ENCODE results near the gene CLN6. TPM values are rescaled to one million over a fixed set of nuclear protein-coding genes. Genes with fewer than 3 reads are reported as not detected.

CLN6 gene
- 10 to 100 TPM; 38.0 to 55.1 TPM for total RNA-seq

GRCh38 chr15:68229386-68230156, at the start of gene CLN6:
Gene CLN6, minus strand, starts transcription at chr15:68229728. Its CDS starts 144 bp downstream, at chr15:68229584.
- ATAC-seq: peak; percentile 87 to 91

DNA sequence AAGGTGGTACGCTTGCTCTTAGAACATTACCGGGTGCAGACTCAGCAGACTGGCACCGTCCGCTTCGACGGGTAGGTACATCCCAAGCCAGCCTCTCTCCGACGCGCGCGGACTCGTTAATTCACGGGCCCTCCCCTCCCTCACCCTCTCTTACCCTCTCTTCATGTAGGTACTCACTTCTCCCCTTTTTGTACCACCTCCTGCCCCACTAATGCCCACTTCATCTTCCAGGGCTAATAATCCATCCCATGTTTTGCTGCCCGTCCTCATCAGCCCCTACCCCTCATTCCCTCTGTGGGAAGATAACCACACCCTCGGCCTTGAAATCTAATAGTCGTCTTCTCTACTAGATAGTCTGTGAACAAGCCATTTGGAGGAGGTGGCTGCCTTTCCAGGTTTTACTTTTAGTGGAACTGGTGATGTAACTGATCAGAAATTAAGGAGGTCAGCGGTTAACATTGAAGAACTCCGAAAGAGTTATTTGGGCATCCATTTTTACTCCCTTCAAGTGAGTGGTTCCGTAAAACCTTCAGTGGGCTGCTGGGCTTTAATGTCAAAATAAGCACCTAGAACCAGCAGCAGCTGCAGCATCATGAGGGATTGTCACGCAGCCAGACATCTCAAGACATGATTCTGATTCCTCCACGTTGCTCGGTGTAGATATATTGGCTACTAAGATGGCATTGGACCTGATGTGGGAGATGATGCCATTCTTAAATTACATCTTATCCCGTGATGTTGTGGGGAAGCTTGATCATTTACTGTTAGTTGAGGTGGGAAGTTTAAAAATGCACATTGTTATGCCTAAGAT, 49.3 kb upstream of the CLN6 start:
- DNase-seq (ENCODE audit: low spot score in 2 of 2): no peak
- peaks cover 26 to 27% of the 10 kb centered on the region in 2 donors for H3K36me3 Mint-ChIP-seq
- ATAC-seq: peak in 1 of 2 donors; percentile 44
- peak overlapping the region; percentile 96 to 97 for H3K27ac Mint-ChIP-seq
- no peaks in the 10 kb centered on the region for H3K9me3 Mint-ChIP-seq

More at GRCh38 chr15:68229386-68230156, at the start of gene CLN6:
- peak; percentile 78 to 81 for DNase-seq (ENCODE audit: low spot score in 2 of 2)
- Mint-ChIP-seq H3K36me3 (peaks cover 9 to 14% of the 10 kb centered on the region in 2 donors), H3K9me3 (no peaks in the 10 kb centered on the region), H3K27ac (peak within 1 kb of the TSS; percentile 87 to 98)

DNA sequence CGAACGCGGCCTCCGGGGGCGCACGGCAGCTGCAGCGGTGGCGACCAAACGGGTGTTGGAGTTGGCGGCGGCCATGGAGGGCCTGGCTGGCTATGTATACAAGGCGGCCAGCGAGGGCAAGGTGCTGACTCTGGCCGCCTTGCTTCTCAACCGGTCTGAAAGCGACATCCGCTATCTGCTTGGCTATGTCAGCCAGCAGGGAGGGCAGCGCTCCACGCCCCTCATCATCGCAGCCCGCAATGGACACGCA, 48.7 kb upstream of the CLN6 start:
- DNase-seq (ENCODE audit: low spot score in 2 of 2) (peak in 1 of 2 donors; percentile 75), ATAC-seq (no peak)
- Mint-ChIP-seq H3K36me3 (peaks cover 26 to 27% of the 10 kb centered on the region in 2 donors), H3K9me3 (no peaks in the 10 kb centered on the region), H3K27ac (peak overlapping the region; percentile 96 to 97)

DNA sequence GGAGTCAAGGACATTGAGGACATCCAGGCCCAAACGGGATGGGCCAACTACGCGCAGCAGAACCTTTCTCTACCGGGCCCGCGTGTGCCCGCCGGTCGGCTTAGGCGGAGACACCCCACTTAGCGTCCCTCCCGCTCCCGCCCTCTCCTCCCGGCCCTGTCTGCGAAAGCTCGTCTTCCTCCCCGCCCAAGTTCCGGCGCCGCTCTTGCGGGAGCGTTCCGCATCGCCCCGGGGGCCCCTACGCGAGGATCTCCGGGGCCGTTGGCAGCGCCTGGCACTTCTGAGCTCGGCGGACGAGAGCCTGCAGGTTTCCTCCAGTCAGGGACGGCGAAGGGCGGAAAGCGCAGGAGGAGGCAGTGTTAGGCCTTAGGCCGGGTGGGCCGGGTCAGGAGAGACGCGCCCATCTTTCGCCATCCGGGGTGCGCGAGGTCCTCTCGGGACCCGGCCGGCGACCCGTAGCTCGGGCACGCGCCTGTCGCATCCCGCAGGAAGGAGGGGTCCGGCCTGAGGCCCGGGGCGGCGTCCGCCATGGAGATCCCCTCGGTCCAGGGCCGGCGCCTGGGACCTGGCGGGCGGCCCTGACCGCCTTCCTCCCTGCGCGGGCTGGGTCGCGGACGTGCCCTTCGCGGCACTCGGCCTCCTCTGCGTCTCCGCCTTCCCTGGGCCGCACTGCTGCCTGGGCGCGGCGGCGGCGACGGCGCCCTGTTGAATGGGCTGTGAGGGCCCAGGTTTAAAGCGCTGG, 48.2 kb upstream of the CLN6 start, which contains the start of gene FEM1B:
Gene FEM1B, plus strand, starts transcription at position 143 of the 742 bp plus-strand sequence. CDS start 673 bp downstream, outside the sequence.
- H3K27ac Mint-ChIP-seq: peak within 1 kb of the TSS; percentile 96 to 100
- ATAC-seq: peak; percentile 74 to 85
- no peaks in the 10 kb centered on the region for H3K9me3 Mint-ChIP-seq
- H3K36me3 Mint-ChIP-seq: peaks cover 26 to 27% of the 10 kb centered on the region in 2 donors
- peak; percentile 82 to 85 for DNase-seq (ENCODE audit: low spot score in 2 of 2)

- Mint-ChIP-seq H3K9me3 (no peaks in the 10 kb centered on the region), H3K27ac (peak overlapping the region; percentile 96 to 100), H3K36me3 (peaks cover 26 to 27% of the 10 kb centered on the region in 2 donors)
- peak; percentile 2 to 31 for ATAC-seq
- peak in 1 of 2 donors; percentile 57 for DNase-seq (ENCODE audit: low spot score in 2 of 2)
These were observed 47.6 kb upstream of the CLN6 start for GRCh38 chr15:68277131-68277602.

GRCh38 chr15:68276668-68277067, 47.1 kb upstream of the CLN6 start:
- Mint-ChIP-seq H3K9me3 (no peaks in the 10 kb centered on the region), H3K27ac (peak overlapping the region; percentile 96 to 100), H3K36me3 (peaks cover 26 to 27% of the 10 kb centered on the region in 2 donors)
- DNase-seq (ENCODE audit: low spot score in 2 of 2) (no peak), ATAC-seq (no peak)

GRCh38 chr15:68275165-68275746, 45.7 kb upstream of the CLN6 start:
- ATAC-seq (no peak), DNase-seq (ENCODE audit: low spot score in 2 of 2) (no peak)
- Mint-ChIP-seq H3K9me3 (no peaks in the 10 kb centered on the region), H3K36me3 (peaks cover 24% of the 10 kb centered on the region in 2 donors), H3K27ac (peak overlapping the region in 1 of 2 donors; percentile 39)

- Mint-ChIP-seq H3K9me3 (no peaks in the 10 kb centered on the region), H3K27ac (no peak overlapping the region), H3K36me3 (peaks cover 16 to 17% of the 10 kb centered on the region in 2 donors)
- DNase-seq (ENCODE audit: low spot score in 2 of 2) (no peak), ATAC-seq (no peak)
These were observed 44.8 kb upstream of the CLN6 start for GRCh38 chr15:68274201-68274848.

DNA sequence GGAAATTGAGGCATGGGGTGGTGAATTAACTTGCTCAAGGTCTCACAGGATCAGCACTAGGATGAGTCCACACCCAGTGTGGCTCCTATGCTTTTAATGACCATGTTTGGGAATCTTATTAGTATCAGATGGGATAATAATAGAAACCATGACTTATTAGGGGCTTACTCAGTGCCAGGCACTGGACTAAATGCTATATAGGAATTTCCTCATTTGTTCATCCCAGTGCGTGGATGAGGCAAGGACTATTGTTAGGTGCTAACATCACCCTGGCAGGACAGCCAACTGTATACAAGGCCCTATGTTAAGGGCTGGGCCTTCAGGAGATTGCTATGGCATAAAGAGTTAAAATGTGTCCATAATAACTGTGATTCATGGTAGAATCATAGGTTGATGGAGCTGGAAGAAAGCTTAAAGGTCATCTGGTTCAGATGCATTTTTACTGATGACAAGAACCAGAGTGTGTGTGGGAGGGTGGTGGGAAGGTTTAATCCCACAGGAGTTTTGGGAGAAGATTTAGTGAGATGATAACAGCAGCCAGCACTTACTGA, 43.3 kb upstream of the CLN6 start:
- DNase-seq (ENCODE audit: low spot score in 2 of 2): no peak
- Mint-ChIP-seq H3K9me3 (no peaks in the 10 kb centered on the region), H3K27ac (no peak overlapping the region), H3K36me3 (peaks cover 7 to 9% of the 10 kb centered on the region in 2 donors)
- ATAC-seq: no peak

DNA sequence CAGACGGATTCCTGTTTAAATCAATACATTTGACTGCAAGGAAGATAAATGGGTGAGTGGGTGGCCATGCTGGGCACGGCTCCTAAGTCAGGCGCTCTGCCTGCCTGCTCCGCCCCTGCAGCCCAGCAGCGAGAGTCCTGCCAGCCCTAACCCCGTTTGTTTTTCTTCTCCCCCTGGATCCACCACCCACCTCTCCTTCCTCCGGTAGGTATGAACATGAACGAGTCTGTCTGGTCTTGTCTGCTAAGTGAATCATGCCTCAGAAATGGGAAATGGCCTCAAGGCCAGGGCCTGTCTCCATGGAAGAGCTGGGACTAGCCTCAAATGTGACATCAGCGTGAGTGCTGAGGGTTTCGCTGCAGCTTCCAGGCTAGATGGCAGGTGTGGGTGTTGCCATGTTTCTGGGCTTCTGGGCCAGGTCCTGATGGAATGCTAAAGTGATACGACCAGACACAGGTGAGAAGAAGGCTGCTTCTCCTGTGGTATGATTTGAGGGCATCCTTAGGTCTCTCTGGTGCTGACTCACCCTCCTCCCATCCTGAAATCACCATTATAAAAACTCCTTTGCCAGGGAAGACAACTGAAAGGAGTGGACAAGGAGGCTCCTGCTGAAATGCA, 42.4 kb upstream of the CLN6 start:
- peaks cover 2 to 4% of the 10 kb centered on the region in 2 donors for H3K36me3 Mint-ChIP-seq

DNA sequence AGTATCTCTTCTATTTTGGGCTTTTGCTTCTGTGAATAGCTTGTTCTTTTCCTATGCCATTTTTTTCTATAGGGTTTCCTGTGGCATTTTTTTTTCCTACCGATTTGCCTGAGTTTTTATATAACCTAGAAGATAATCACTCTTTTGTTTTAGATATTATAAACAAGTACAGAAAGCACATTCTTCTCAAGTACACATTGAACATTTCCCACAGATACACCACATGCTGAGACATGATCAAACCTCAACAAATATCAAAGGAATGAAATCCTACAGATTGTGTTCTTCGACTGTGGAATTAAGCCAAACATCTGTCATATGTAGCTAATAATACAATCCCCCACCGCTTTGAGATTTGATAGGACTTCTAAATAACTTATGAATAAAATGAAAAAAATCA, 38.9 kb upstream of the CLN6 start:
- ATAC-seq: no peak
- H3K9me3 Mint-ChIP-seq: no peaks in the 10 kb centered on the region
- H3K36me3 Mint-ChIP-seq: no peaks in the 10 kb centered on the region
- no peak for DNase-seq (ENCODE audit: low spot score in 2 of 2)
- H3K27ac Mint-ChIP-seq: no peak overlapping the region

More for the DNA sequence above, 42.4 kb upstream of the CLN6 start:
- DNase-seq (ENCODE audit: low spot score in 2 of 2) (no peak), ATAC-seq (no peak)
- Mint-ChIP-seq H3K9me3 (no peaks in the 10 kb centered on the region), H3K27ac (no peak overlapping the region)

DNA sequence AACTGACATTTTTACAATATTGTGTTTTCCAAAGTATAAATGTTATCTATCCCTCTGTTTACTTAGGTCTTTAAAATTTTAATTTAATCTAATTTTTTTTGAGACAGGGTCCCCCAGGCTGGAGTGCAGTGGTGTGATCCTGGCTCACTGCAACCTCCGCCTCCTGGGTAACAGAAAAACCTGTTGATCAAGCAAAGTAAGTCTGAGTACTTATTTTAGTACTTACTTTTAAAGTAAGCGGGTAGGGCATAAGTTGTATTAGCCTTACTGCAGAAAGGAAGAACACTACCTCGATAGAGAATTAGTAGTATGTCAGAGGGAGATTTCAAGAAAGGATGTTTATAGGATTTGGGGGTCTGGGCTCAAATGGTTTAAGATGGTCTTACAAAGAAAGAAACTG, 36.1 kb upstream of the CLN6 start:
- Mint-ChIP-seq H3K27ac (no peak overlapping the region), H3K9me3 (no peaks in the 10 kb centered on the region), H3K36me3 (no peaks in the 10 kb centered on the region)
- ATAC-seq (no peak), DNase-seq (ENCODE audit: low spot score in 2 of 2) (no peak)

DNA sequence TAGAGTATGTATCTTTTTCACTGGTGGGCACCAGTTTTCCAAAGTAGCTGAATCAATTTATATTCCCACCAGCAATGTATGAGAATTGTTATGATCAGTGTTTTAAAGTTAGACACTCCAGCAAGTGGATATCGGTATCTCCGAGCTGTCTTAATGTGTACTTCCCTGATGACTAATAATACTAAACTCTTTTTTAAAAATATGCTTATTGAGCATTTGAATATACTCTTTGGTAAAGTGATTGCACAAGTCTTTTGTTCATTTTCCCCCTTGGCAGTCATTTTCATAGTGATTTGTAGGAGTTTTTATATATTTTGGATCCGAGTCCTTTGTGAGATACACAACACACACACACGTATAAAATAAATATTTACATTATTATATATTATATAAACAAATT, 35.6 kb upstream of the CLN6 start:
- Mint-ChIP-seq H3K36me3 (no peaks in the 10 kb centered on the region), H3K27ac (no peak overlapping the region), H3K9me3 (no peaks in the 10 kb centered on the region)
- ATAC-seq (no peak), DNase-seq (ENCODE audit: low spot score in 2 of 2) (no peak)

DNA sequence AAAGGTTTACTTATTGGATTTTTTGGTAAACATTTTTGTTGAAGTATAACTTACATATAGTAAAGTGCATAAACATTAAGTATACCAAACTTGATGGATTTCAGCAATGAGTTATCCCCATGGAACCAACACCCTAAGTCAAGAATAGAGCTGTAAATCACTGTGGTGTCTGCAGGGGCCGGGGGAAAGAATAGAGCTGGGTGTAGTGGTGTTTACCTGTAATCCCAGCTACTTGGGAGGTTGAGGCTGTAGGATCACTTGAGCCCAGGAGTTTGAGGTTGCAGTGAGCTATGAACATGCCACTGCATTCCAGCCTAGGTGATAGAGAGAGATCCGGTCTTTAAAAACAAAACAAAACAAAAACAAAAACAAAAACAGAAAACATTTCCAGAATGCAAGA, 34.8 kb upstream of the CLN6 start:
- Mint-ChIP-seq H3K27ac (no peak overlapping the region), H3K36me3 (no peaks in the 10 kb centered on the region), H3K9me3 (no peaks in the 10 kb centered on the region)
- DNase-seq (ENCODE audit: low spot score in 2 of 2) (no peak), ATAC-seq (no peak)

All from activated naive CD4-positive, alpha-beta T cell treated with anti-CD3 and anti-CD28 coated beads, Interleukin-2, amount 50 U/mL, for 72 hours (primary cell).